OCI-M2 (cell line): Measurements from ENCODE around the gene DDR1.

ENCODE experiments used
- DNase-seq: peaks from one replicate; lab custom pipeline; 2025; ENCODE audit not compliant: unreplicated experiment; lab: John Stamatoyannopoulos, UW

The DDR1 gene

DNA sequence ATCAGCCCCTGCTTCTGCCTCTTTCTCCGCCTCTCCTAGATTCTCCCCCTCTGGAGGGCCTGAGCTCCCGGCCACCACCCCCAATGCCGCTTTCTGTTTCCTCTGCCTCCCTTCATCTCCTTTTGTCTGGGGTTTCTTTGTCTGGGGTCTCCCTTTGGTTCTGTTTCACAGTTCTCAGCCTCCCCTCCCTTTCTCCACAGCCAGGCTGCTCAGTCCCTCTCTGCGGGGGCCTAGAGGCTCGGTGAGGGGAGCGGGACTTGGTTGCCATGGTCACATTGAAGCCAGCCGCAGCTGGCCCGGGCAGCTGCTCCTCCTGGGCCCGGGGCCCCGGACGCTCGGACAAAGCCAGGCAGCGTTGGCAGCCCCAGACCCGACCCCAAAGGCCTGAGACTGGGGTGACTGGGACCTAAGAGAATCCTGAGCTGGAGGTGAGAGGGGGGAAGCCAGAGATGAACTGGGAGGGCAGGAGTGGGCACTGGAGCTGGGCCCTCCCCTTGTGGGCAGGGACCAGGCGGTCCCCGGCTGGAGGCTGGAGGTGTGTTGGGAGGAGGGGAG is 3.5 kb upstream of the DDR1 start:
- DNase-seq, result no peak

- DNase-seq, result no peak
Measured at GRCh38 chr6:30881392-30882203, 2.7 kb upstream of the DDR1 start.

DNA sequence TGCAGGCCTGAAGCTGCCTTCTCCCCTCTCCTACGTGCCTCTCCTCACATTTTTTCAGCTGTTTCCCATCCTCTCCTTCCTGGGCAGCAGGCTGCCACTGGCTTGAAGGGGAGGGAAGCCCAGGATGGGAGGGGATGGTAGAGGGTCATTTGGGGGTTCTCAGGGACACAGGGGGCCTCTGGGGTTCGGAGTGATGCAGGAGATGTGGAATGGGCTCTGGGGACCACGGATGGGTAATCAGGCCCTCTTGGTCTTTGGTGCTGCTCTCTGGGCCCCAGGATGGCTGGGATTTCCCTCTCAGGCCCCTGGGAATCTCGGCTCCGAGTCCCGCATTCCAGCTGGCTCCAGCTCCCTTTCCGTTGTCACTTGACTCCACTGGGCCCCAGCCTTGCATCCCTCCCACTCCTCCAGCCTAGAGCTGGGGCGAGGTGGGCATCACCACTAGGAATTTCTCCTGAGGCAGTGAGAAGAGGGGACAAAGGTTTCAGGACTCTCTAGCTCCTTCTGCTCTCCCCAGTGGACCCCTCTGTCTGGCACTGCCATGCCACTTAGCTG is 2.0 kb upstream of the DDR1 start:
- DNase-seq, result no peak

DNA sequence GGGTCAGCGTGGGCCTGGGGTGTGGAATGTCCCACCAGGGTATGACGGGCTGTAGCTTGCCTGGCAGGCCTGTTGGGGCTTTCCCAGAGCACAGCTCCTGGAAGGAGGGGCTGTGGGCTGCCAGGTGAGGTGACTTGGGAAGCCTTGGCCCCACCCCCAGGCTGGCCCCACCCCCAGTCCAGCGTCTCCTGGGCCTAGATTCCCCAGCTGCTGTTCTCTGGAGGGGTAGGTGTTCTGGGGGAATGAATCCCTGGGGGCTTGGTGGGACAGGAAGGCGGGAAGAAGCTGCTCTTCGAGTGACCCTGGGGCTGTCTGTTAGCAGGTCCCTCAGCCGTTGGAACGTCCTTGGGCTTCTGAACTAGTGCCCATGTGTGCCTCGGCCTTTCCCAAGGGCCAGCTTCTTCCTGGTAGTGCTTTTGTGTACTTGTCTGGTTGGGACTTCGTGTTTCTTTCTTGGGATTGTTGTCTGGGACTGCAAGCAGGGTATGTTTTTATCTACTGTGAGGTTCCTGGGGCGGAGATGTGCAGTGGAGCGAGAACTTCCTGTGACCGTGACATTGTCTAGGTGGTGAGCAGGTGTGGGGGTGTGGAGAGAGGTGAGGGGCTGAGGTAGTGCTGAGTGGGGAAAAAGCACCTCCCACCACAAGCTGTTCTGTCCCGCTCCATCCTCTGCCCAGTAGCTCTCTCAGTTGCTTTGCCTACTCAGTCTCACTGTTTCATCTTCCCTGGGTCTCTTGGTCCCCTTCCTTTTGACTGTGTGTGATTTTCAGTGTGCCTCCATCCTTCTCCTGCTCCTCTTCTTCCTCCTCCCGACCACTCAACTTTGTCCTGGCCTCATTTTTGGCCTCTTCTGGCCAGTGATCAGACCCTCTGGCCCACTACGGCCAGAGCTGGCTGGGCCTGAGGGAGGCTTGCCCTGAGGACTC is 1.3 kb upstream of the DDR1 start:
- no peak for DNase-seq

DNA sequence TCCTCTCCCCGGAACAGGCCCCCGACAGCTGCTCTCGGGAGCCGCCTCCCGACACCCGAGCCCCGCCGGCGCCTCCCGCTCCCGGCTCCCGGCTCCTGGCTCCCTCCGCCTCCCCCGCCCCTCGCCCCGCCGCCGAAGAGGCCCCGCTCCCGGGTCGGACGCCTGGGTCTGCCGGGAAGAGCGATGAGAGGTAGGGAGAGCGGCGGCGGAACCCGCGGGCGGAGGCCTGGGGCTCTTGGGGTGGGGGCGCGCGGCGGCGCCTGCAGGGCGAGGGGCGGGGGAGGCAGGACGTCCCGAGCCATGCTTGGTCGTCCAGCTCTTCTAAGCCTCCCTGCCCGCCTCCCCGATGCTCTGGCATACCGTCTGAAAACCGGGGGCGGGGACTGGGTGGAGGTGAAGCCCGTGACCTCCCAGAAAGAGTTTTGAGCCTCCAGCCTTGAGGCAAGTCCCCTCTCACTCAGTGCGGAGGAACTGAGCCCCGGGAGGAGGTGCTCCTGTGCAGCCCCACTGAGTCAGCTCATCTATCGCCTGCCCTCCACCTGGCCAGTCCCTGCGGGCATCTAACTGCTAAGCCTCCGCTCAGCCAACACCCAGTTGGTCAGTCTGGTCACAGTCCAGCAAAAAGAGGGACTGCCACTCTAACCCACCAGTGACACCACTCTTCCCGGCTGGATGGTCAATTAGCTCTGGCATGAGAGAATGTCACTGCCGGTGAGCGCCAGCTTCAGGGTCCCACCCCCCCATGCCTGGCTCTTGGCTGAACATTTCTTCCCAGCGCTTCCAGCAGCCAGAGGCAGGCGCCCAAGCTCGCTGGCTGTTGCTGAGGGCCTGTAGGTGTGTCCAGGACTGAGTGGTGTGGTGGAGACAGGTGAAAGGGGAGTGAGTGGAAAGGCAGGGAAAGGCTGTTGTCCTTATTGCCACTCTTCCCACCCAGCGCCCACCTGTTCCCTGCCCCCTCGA is 482 bp downstream of the DDR1 start:
- DNase-seq, result no peak

GRCh38 chr6:30885481-30885998 is 1.2 kb downstream of the DDR1 start:
- no peak for DNase-seq

DNA sequence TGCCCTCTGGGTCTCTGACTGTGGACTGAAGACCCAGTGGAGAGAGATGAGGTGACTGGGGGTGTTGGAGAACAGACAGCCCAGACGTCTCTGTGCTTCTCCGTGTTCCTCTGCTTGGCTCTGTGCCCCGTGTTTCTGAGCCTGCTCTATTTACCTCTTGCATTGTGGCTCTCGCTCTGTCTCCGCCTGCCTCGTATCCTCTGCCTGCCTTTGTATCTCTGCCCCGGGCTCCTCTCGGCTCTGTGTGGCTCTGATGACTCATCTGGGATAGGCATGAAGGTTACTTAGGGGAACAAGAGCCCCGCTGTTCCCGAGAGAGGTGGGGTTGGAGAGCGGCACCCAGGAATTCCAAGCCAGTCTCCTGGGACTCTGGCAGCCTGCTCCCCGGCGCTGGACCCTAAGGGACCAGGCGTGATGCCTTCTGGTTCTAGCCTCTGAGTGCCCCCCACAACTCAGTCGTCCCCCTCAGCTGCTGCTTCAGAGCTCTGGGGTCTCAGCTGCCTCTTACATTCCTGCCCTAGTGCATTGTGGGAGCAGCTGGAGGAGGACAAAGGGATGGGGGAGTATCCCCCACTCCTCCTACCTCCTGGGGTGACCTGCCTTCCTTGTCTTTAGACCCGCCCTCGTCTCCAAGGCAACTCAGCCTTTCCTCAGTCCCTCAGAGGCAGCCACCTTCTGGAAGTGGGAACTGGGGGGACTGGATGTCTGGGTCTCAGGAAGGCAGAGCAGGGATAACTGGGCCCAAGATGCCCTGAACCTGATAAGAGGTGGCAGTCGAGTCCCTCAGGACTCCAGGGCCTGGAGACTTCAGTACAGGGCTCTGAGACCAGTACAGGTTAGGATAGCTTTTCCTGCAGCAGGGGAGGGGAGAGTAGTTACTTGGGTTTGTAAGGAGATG is 1.9 kb downstream of the DDR1 start:
- no peak for DNase-seq

DNA sequence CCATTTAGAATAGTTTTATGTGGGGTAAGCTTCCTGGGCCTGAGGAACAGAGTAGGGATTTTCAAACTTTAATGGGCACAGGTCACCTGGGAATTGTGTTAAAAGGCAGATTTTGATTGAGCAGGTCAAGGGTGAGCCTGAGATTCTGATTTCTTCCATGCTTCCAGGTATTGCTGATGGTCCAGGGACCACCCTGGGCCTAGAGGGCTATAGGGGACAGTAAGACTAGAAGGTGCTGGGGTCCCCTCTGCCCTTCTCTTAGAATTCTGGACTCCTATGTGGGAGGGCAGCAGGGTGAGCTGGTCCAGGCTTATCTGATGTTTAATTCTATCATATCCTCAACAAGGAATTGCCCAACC is 2.6 kb downstream of the DDR1 start:
- DNase-seq, result no peak

DNA sequence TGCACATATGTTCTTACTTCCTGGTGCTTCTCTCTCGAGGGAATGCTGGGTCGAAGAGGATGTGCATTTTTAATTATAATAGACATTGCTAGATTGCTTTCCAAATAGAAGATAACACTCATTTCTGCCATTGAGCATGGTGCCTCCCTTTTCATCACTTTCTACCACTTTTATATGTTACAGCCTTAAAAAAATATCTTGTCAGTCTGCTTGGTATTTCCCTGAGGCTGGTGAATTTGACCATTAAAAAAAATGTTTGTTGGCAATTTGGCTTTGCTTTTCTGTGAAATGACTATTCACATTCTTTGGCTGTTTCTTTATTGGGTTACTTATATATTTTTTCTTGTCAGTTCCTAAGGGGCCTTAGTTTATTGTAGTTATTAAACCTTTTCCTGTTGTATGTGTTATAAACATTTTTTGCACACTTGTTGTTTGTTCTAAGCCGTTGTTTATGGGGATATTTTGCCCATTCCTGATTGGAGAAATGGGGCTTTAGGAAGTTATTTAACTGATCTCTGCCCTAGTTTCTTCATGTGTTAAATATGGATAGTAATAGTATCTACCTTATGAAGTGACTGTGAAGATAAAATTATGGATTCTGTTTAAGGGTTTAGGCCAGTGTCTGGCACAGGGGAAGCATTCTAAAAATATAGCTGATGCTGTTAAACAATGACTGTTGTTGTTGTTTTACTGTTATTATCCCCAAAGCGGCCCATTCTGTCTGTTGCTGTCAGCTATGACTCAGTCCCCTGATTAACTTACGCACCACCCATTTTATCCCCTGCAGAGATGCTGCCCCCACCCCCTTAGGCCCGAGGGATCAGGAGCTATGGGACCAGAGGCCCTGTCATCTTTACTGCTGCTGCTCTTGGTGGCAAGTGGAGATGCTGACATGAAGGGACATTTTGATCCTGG is 3.8 kb downstream of the DDR1 start:
- no peak for DNase-seq

DNA sequence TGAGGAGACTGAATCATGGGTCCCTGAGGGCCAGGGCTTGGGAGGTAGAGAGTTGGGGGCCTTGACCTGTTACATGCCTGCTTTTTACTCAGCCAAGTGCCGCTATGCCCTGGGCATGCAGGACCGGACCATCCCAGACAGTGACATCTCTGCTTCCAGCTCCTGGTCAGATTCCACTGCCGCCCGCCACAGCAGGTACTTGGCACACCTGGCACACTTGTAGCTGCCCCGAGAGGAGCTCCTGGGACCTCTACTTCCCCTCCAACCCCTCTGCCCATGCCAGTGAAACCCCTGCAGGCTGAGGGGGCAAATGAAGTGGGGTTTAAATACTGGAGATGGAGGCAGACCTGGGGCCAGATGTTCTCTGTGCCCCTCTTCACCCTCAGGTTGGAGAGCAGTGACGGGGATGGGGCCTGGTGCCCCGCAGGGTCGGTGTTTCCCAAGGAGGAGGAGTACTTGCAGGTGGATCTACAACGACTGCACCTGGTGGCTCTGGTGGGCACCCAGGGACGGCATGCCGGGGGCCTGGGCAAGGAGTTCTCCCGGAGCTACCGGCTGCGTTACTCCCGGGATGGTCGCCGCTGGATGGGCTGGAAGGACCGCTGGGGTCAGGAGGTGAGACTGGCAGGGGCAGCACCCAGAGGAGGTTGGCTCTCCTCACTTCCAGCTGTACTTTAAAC is 4.6 kb downstream of the DDR1 start:
- DNase-seq, result no peak

DNA sequence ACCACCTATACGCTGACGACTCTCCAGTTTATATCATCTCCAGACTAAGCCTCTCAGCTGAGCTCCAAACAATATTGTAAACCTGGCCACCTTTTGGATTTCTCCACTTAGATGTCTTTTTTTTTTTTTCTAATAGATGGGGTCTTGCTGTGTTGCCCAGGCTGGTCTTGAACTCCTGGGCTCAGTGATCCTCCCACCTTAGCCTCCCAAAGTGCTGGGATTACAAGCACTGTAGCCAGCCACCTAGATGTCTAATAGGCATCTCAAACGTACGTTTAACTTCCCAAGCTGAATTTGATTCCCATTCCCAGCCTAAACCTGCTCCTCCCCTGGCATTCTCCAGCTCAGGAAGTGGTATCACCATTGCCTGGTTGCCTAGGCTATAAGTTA is 5.2 kb downstream of the DDR1 start:
- DNase-seq, result no peak

DNA sequence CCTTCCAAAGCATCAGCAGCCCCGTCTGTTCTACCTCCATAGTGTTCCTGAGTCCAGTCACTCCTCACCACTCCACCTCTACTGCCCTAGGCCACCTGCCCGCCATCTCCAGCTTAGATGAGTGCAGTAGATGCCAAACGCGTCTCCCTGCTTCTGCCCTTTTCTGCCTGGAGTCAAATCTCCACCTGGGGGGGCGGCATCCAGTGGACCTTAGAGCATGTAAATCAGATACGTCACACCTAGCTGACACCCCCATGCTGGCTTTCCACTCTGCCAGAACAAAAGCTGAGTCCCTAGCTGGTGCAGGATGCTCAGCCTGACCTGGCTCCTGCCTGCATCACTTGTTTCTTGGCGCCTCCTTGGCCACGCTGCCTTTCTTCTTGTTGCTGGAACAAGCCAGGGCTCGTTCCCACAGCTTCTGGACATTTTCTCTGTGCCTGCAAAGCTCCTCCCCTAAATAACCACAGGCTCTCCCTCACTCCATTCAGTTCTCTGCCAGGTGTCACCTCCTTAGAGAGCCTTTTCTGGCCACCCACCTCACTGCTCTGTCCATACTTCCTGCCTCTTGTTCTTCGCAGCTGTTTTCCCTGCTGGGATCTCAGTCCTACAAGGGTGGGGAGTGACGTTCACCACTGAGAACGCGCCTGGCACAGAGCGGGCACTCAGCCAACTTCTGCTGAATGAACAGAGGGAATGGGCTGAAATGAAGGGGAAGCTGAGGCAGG is 5.8 kb downstream of the DDR1 start:
- DNase-seq, result no peak

- DNase-seq, result no peak
Measured at GRCh38 chr6:30890646-30891449, 6.5 kb downstream of the DDR1 start.

GRCh38 chr6:30891450-30891723 is 7.1 kb downstream of the DDR1 start:
- no peak for DNase-seq

GRCh38 chr6:30891816-30892538 is 7.7 kb downstream of the DDR1 start:
- no peak for DNase-seq
